Omental fat pad (tissue), 4 donors: ENCODE measurements around the gene ACVR1B. TPM values are rescaled to one million over a fixed set of nuclear protein-coding genes. Genes with fewer than 3 reads are reported as not detected.

ENCODE experiments used
- ATAC-seq: fragments of 150-250 bp; one replicate; pipeline ENCODE4 v1.9.1; 2016; ENCODE audit warnings: mild to moderate bottlenecking, moderate library complexity; ENCODE audit not compliant: low FRiP score
- DNase-seq: peaks from one replicate; pipeline ENCODE4 v3.0.0-alpha.2; 2019; ENCODE audit warnings: low spot score
- CTCF ChIP-seq, 3 donors: fragments of 450-650 bp; IDR thresholded peaks; one replicate each; pipeline ENCODE4 v1.5.1; 2016 to 2017; ENCODE audit warnings: antibody characterized with exemption in 3 of 3, mild to moderate bottlenecking in 3 of 3, moderate library complexity in 2 of 3
- total RNA-seq, 4 donors: library from RNA; depleted of rRNA; stranded (reverse); fragments of >200 nt; gene quantifications; one replicate each; pipeline ENCODE4 v1.1.0, GENCODE V29; 2016

The ACVR1B gene
- total RNA-seq, 4 donors from 2014 or later = 15.9 to 42.2 (median 20.5) TPM

- ATAC-seq = no peak
- DNase-seq = no peak
These were observed 57.7 kb downstream of the ACVR1B start for GRCh38 chr12:52009081-52009751.

GRCh38 chr12:52010152-52010622, 58.7 kb downstream of the ACVR1B start:
- no peak for DNase-seq
- peak; percentile 17 for ATAC-seq
- no peak for TF ChIP-seq CTCF (IDR thresholded peaks at IDR 0.05)

More at GRCh38 chr12:52009081-52009751, 57.7 kb downstream of the ACVR1B start:
- no peak for TF ChIP-seq CTCF (IDR thresholded peaks at IDR 0.05)

GRCh38 chr12:52010692-52011601, 59.4 kb downstream of the ACVR1B start:
- TF ChIP-seq CTCF (IDR thresholded peaks at IDR 0.05) = no peak
- ATAC-seq (no peak), DNase-seq (no peak)

- DNase-seq = no peak
- ATAC-seq = no peak
- no peak for TF ChIP-seq CTCF (IDR thresholded peaks at IDR 0.05)
These were observed 60.2 kb downstream of the ACVR1B start for GRCh38 chr12:52011602-52012214.

GRCh38 chr12:52013626-52014310, 62.3 kb downstream of the ACVR1B start:
- TF ChIP-seq CTCF (IDR thresholded peaks at IDR 0.05) = no peak
- DNase-seq (no peak), ATAC-seq (no peak)
